GM23338 (cell line): ENCODE results near the gene GINM1.

Experiments used
- CREB1 ChIP-seq: fragments of 250-450 bp; sonication (Bioruptor Pico); IDR thresholded peaks from 2 replicates; pipeline ENCODE4 v1.5.0; 2020; ENCODE audit warnings: low read depth, mild to moderate bottlenecking, moderate library complexity
- CTCF ChIP-seq, 2 experiments: fragments of 200-600 bp in 1 of 2; sonication (generic) in 1 of 2; conservative IDR thresholded peaks; 2 replicates each; pipeline versions ENCODE4 v1.5.1 to v1.6.1; 2016 to 2017; ENCODE audit warnings: antibody characterized with exemption in 2 of 2, low read depth in 2 of 2, mild to moderate bottlenecking in 2 of 2, moderate library complexity in 1 of 2
- EZH2 ChIP-seq: fragments of 200-600 bp; sonication (generic); IDR thresholded peaks from one replicate; pipeline ENCODE4 v1.8.0; 2017; ENCODE audit warnings: antibody characterized with exemption, mild to moderate bottlenecking, low read depth; ENCODE audit not compliant: unreplicated experiment
- EZH2phosphoT487 ChIP-seq: fragments of 200-600 bp; sonication (generic); IDR thresholded peaks from one replicate; pipeline ENCODE4 v1.8.1; 2018; ENCODE audit warnings: antibody characterized with exemption; ENCODE audit not compliant: unreplicated experiment
- JUNB ChIP-seq: IDR thresholded peaks from one replicate; pipeline ENCODE4 v1.6.1; 2016; ENCODE audit warnings: antibody characterized with exemption; ENCODE audit not compliant: unreplicated experiment
- POLR2AphosphoS5 ChIP-seq: IDR thresholded peaks from 2 replicates; pipeline ENCODE4 v1.6.1; 2016; ENCODE audit warnings: antibody characterized with exemption, low read depth
- REST ChIP-seq: IDR thresholded peaks from one replicate; pipeline ENCODE4 v1.6.1; 2018; ENCODE audit warnings: antibody characterized with exemption; ENCODE audit not compliant: unreplicated experiment
- STAT1 ChIP-seq: IDR thresholded peaks from one replicate; pipeline ENCODE4 v1.6.1; 2016; ENCODE audit warnings: antibody characterized with exemption; ENCODE audit not compliant: unreplicated experiment

- TF ChIP-seq EZH2phosphoT487 (no peak), EZH2 (no peak), CTCF (conservative IDR thresholded peaks at IDR 0.05; ENCODE audit: low read depth in 2 of 2) (no peak), POLR2AphosphoS5 (no peak), CREB1 (CRISPR knock-in tag) (no peak), STAT1 (no peak), JUNB (no peak), REST (no peak)
These were observed 36.5 kb upstream of the GINM1 start for GRCh38 chr6:149529650-149530049.
